Naive thymus-derived CD4-positive, alpha-beta T cell (primary cell): ENCODE measurements around the gene PPP1R1C. TPM values are rescaled to one million over a fixed set of nuclear protein-coding genes. Genes with fewer than 3 reads are reported as not detected.

Experiments used
- ATAC-seq: fragments of 150-1000 bp; cut with Tn5 transposase; 2 replicates; pipeline ENCODE4 v1.10.0; 2021; ENCODE audit warnings: mild to moderate bottlenecking, moderate library complexity
- CTCF ChIA-PET: fragments of 350-600 bp; sonication (Branson Sonifier 250); formaldehyde crosslinking; loops from one replicate; lab custom pipeline; 2021; ENCODE audit warnings: antibody characterized with exemption; lab: Charles Lee
- POLR2A ChIA-PET: fragments of 350-600 bp; sonication (Branson Sonifier 250); formaldehyde crosslinking; loops from one replicate; lab custom pipeline; 2021; ENCODE audit warnings: antibody characterized with exemption, inconsistent platforms; lab: Charles Lee
- DNase-seq, 9 donors: peaks; one replicate each; pipeline versions ENCODE4 v3.0.0 to v3.0.0-alpha.2; 2020 to 2022; ENCODE audit warnings: mixed read lengths in 1 of 9
- H3K27ac ChIP-seq: one replicate; pipeline ENCODE4 v1.7.0; 2013; ENCODE audit warnings: mild to moderate bottlenecking, low read depth, low read length, moderate library complexity
- H3K27me3 ChIP-seq, 2 donors: one replicate each; pipeline ENCODE4 v1.7.0; 2013; ENCODE audit warnings: low read length in 2 of 2, mild to moderate bottlenecking in 2 of 2, moderate library complexity in 2 of 2; ENCODE audit not compliant: control insufficient read depth in 2 of 2, insufficient read depth in 2 of 2
- H3K36me3 ChIP-seq, 3 experiments: 1 replicate in 2 of 3; 2 replicates in 1 of 3; pipeline ENCODE4 v1.7.0; 2013; ENCODE audit warnings: low read length in 3 of 3, mild to moderate bottlenecking in 3 of 3, moderate library complexity in 1 of 3; ENCODE audit not compliant: insufficient read depth in 3 of 3, control insufficient read depth in 2 of 3
- H3K4me1 ChIP-seq, 2 donors: one replicate each; pipeline ENCODE4 v1.7.0; 2013; ENCODE audit warnings: low read length in 2 of 2, mild to moderate bottlenecking in 2 of 2, moderate library complexity in 1 of 2; ENCODE audit not compliant: control insufficient read depth in 2 of 2, insufficient read depth in 2 of 2
- H3K4me3 ChIP-seq: 2 replicates; pipeline ENCODE4 v1.7.0; 2013; ENCODE audit warnings: mild to moderate bottlenecking, low read length
- H3K9me3 ChIP-seq, 3 experiments: 1 replicate in 2 of 3; 2 replicates in 1 of 3; pipeline ENCODE4 v1.7.0; 2013; ENCODE audit warnings: low read length in 3 of 3; ENCODE audit not compliant: control insufficient read depth in 2 of 3
- H3K27ac Mint-ChIP-seq, 9 donors: one replicate each; pipeline ENCODE4 v1.8.0; 2020 to 2022; ENCODE audit warnings: mixed read lengths in 9 of 9, mild to moderate bottlenecking in 8 of 9, moderate library complexity in 5 of 9, inconsistent platforms in 2 of 9
- H3K27me3 Mint-ChIP-seq, 5 donors: one replicate each; pipeline ENCODE4 v1.8.0; 2021 to 2022; ENCODE audit warnings: mixed read lengths in 5 of 5, mild to moderate bottlenecking in 1 of 5
- H3K36me3 Mint-ChIP-seq, 5 donors: one replicate each; pipeline ENCODE4 v1.8.0; 2020 to 2022; ENCODE audit warnings: mixed read lengths in 5 of 5, mild to moderate bottlenecking in 3 of 5, inconsistent platforms in 1 of 5
- H3K4me1 Mint-ChIP-seq, 7 donors: one replicate each; pipeline ENCODE4 v1.8.0; 2020 to 2022; ENCODE audit warnings: mixed read lengths in 7 of 7, mild to moderate bottlenecking in 3 of 7, inconsistent platforms in 1 of 7
- H3K4me3 Mint-ChIP-seq, 10 donors: one replicate each; pipeline ENCODE4 v1.8.0; 2020 to 2022; ENCODE audit warnings: mild to moderate bottlenecking in 10 of 10, mixed read lengths in 10 of 10, moderate library complexity in 6 of 10, inconsistent platforms in 2 of 10
- H3K9me3 Mint-ChIP-seq, 11 donors: one replicate each; pipeline ENCODE4 v1.8.0; 2020 to 2022; ENCODE audit warnings: mixed read lengths in 11 of 11, mild to moderate bottlenecking in 4 of 11, inconsistent platforms in 1 of 11, moderate library complexity in 1 of 11
- intact Hi-C, 2 donors: fragments of 100-400 bp; cut with micrococcal nuclease; formaldehyde crosslinking; loops; one replicate each; pipeline ENCODE4 v1.15.1; 2023
- polyA plus RNA-seq, 2 donors: library from polyadenylated mRNA; unstranded; fragments of 300-500 nt; fragmentation: Illumina TruSeq; gene quantifications; one replicate each; pipeline ENCODE4 v1.2.3, GENCODE V29; 2021
- total RNA-seq, 6 experiments: library from RNA in 5 of 6; stranded (reverse) in 5 of 6; gene quantifications; 1 replicate in 5 of 6; 2 replicates in 1 of 6; pipeline ENCODE4 v1.2.3 and lab custom pipeline; 2021 to 2026

PPP1R1C gene
- total and polyA plus RNA-seq, 7 experiments from 2014 or later: not detected

DNA sequence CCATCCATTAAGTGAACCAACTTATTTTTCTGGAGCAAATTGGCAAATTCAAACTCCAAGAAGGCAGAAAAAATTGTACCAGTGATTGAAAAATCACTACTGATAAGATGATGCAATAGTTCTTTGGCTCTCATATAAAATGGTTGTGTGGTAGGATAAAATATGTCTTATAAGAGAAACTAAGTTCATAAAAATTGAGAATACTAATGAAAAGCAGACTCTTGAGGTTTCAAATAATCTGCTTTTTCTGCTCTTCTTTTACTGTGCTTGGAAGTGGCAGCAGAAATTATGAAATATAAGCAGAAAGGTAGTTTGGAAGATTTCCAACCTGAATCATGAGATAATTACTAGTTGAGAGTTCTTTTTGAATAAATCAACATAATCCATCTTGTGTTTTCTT lies 61.9 kb downstream of the PPP1R1C start:
- H3K4me1 ChIP-seq: no peaks in the 10 kb centered on the region
- Mint-ChIP-seq H3K27ac (no peak overlapping the region), H3K4me1 (no peaks in the 10 kb centered on the region), H3K4me3 (no peak overlapping the region), H3K36me3 (no peaks in the 10 kb centered on the region), H3K9me3 (peaks cover 0 to 1% (median 0%) of the 10 kb centered on the region in 11 donors), H3K27me3 (peaks cover 0 to 4% (median 0%) of the 10 kb centered on the region in 5 donors)
- H3K4me3 ChIP-seq: no peak overlapping the region
- ChIA-PET CTCF (no interaction called here), POLR2A (no interaction called here)
- no peaks in the 10 kb centered on the region for H3K36me3 ChIP-seq
- no peaks in the 10 kb centered on the region for H3K9me3 ChIP-seq
- no peaks in the 10 kb centered on the region for H3K27me3 ChIP-seq
- no peak overlapping the region for H3K27ac ChIP-seq
- intact Hi-C loops: no loop called here
- ATAC-seq (no peak), DNase-seq (no peak)

GRCh38 chr2:182048088-182048487 lies 62.4 kb downstream of the PPP1R1C start:
- Histone ChIP-seq H3K4me1 (no peaks in the 10 kb centered on the region), H3K27me3 (no peaks in the 10 kb centered on the region), H3K4me3 (no peak overlapping the region), H3K27ac (no peak overlapping the region), H3K9me3 (no peaks in the 10 kb centered on the region), H3K36me3 (no peaks in the 10 kb centered on the region)
- no peak overlapping the region for H3K27ac Mint-ChIP-seq
- peaks cover 0 to 1% (median 0%) of the 10 kb centered on the region in 11 donors for H3K9me3 Mint-ChIP-seq
- H3K4me3 Mint-ChIP-seq: no peak overlapping the region
- intact Hi-C loops: no loop called here
- ATAC-seq: no peak
- no peaks in the 10 kb centered on the region for H3K4me1 Mint-ChIP-seq
- CTCF ChIA-PET: no interaction called here
- DNase-seq: no peak
- peaks cover 0 to 4% (median 0%) of the 10 kb centered on the region in 5 donors for H3K27me3 Mint-ChIP-seq
- no peaks in the 10 kb centered on the region for H3K36me3 Mint-ChIP-seq
- POLR2A ChIA-PET: no interaction called here

DNA sequence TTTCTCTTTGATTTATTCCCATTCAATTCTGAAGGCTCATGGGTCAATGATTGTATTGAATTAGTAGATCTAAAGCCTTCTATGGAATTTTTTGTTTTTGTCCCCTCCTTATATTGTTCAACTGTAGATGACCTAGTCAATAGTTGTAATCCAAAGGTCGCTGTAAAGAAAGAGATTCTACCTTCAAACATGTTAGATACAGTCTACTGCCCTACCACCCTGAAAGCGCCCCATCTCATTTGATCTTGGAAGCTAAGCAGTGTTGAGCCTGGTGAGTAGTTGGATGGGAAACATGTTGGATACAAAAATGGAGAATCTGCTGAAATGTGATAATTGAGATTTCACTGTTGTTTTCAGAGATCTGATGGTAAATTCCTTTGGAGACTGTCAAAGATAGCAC lies 63.0 kb downstream of the PPP1R1C start:
- Mint-ChIP-seq H3K27ac (no peak overlapping the region), H3K36me3 (no peaks in the 10 kb centered on the region), H3K4me3 (no peak overlapping the region), H3K4me1 (no peaks in the 10 kb centered on the region), H3K27me3 (peaks cover 0 to 4% (median 0%) of the 10 kb centered on the region in 5 donors), H3K9me3 (peaks cover 0 to 1% (median 0%) of the 10 kb centered on the region in 11 donors)
- CTCF ChIA-PET: no interaction called here
- Histone ChIP-seq H3K9me3 (no peaks in the 10 kb centered on the region), H3K4me3 (no peak overlapping the region), H3K27ac (no peak overlapping the region), H3K4me1 (no peaks in the 10 kb centered on the region), H3K36me3 (no peaks in the 10 kb centered on the region), H3K27me3 (no peaks in the 10 kb centered on the region)
- intact Hi-C loops: no loop called here
- POLR2A ChIA-PET: no interaction called here
- ATAC-seq: no peak
- no peak for DNase-seq

- intact Hi-C loops: no loop called here
- no peak overlapping the region for H3K27ac ChIP-seq
- H3K27me3 ChIP-seq: no peaks in the 10 kb centered on the region
- H3K4me3 Mint-ChIP-seq: no peak overlapping the region
- no peak for ATAC-seq
- no peaks in the 10 kb centered on the region for H3K36me3 Mint-ChIP-seq
- H3K4me3 ChIP-seq: no peak overlapping the region
- POLR2A ChIA-PET: no interaction called here
- H3K27ac Mint-ChIP-seq: no peak overlapping the region
- H3K4me1 Mint-ChIP-seq: no peaks in the 10 kb centered on the region
- DNase-seq: no peak
- peaks cover 0 to 4% (median 0%) of the 10 kb centered on the region in 5 donors for H3K27me3 Mint-ChIP-seq
- no peaks in the 10 kb centered on the region for H3K4me1 ChIP-seq
- H3K9me3 Mint-ChIP-seq: peaks cover 0 to 1% (median 0%) of the 10 kb centered on the region in 11 donors
- CTCF ChIA-PET: no interaction called here
- H3K36me3 ChIP-seq: no peaks in the 10 kb centered on the region
- no peaks in the 10 kb centered on the region for H3K9me3 ChIP-seq
Measured at GRCh38 chr2:182049372-182050148, 63.9 kb downstream of the PPP1R1C start.

DNA sequence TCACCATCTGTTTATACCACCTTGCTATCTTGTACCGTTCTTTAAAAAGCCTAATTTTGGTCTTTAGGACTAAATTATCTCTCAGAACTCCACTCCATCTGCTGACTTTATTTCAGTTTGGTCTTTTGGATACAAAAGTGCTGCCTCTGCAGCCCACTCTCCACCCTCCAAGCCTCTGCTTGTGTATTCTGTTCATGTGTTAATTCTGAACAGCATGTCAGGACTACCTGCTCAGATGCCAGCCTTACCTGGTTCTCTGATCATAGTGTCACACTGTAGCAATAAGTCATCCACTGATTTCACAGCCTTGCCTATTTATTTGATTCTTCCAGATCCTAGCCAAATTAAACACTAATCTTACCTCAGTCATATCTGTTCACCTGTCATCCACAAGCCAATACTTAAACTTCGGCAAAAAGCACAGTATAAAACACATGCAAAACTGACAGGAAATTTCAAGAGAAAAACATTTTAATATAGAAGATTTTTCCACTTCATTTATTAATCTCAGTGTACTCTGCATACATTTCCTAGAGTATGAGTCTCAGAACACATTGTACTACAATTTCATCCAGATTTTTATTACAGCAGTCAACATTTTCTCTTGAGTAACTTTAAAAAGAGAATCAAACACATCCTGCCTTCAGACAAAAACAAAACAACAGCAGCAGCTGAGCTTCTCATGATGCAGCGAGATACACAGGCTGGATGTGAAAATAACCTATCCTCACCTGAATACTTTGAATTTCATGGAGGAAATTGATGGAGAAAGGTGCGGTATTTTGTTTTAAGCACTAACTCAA lies 64.9 kb downstream of the PPP1R1C start:
- Mint-ChIP-seq H3K4me3 (no peak overlapping the region), H3K27me3 (peaks cover 0 to 7% (median 4%) of the 10 kb centered on the region in 5 donors), H3K9me3 (peaks cover 0 to 1% (median 0%) of the 10 kb centered on the region in 11 donors), H3K4me1 (no peaks in the 10 kb centered on the region), H3K27ac (no peak overlapping the region), H3K36me3 (no peaks in the 10 kb centered on the region)
- POLR2A ChIA-PET: no interaction called here
- Histone ChIP-seq H3K4me3 (no peak overlapping the region), H3K9me3 (no peaks in the 10 kb centered on the region), H3K36me3 (no peaks in the 10 kb centered on the region), H3K27ac (no peak overlapping the region), H3K4me1 (no peaks in the 10 kb centered on the region), H3K27me3 (no peaks in the 10 kb centered on the region)
- ATAC-seq (no peak), DNase-seq (no peak)
- CTCF ChIA-PET: no interaction called here
- intact Hi-C loops: no loop called here

DNA sequence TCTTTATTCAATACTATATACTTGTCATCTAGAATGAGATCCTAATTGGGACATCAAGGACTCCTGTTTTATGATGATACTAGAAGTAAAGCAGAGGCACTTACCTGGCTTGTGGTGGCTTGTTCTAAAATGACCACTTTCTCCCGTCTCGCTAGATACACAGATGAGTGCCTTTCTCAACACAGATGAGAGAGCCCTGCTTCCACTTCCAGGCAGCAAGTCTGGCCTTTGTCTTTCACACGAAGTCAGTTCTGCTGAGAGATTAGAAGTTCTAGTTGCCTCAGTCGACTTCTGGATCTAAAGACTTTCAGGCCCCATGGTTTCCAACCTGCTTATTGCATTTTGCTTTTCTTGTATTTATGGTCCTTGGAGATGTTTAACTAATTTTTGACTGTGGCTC lies 70.3 kb downstream of the PPP1R1C start:
- Mint-ChIP-seq H3K36me3 (no peaks in the 10 kb centered on the region), H3K4me3 (no peak overlapping the region), H3K27me3 (peaks cover 12 to 31% (median 24%) of the 10 kb centered on the region in 5 donors), H3K27ac (no peak overlapping the region), H3K4me1 (no peaks in the 10 kb centered on the region), H3K9me3 (peaks cover 0 to 2% (median 0%) of the 10 kb centered on the region in 11 donors)
- no peaks in the 10 kb centered on the region for H3K9me3 ChIP-seq
- no peaks in the 10 kb centered on the region for H3K4me1 ChIP-seq
- CTCF ChIA-PET: no interaction called here
- POLR2A ChIA-PET: no interaction called here
- no peaks in the 10 kb centered on the region for H3K36me3 ChIP-seq
- DNase-seq (no peak), ATAC-seq (no peak)
- H3K27ac ChIP-seq: no peak overlapping the region
- no peaks in the 10 kb centered on the region for H3K27me3 ChIP-seq
- H3K4me3 ChIP-seq: no peak overlapping the region
- intact Hi-C loops: no loop called here
